HCT116 (cell line): ENCODE measurements around the gene RPS6KA1. TPM values are rescaled to one million over a fixed set of nuclear protein-coding genes. Genes with fewer than 3 reads are reported as not detected.

Experiments
- ATAC-seq: fragments of 200-7000 bp; cut with Tn5 transposase; 2 replicates; pipeline ENCODE4 v1.9.1; 2020; ENCODE audit warnings: mild to moderate bottlenecking, moderate library complexity
- BruUV-seq: library from RNA; stranded (reverse); fragments of 400-500 nt; replicated peaks from 2 replicates; lab custom pipeline; 2021; lab: Mats Ljungman, UMichigan
- CTCF ChIA-PET: fragments of 300-600 bp; sonication (Branson Sonifier 250); formaldehyde crosslinking; loops from one replicate; lab custom pipeline; 2021; ENCODE audit warnings: antibody characterized with exemption; lab: Charles Lee
- POLR2A ChIA-PET: fragments of 300-600, 350-600 bp; sonication (Branson Sonifier 250); formaldehyde crosslinking; loops from one replicate; lab custom pipeline; 2021; ENCODE audit warnings: antibody characterized with exemption; lab: Charles Lee
- RAD21 ChIA-PET, 2 experiments: fragments of 300-600 bp; sonication (Branson Sonifier 250); formaldehyde crosslinking; loops; one replicate each; lab custom pipeline; 2023; ENCODE audit warnings: low total read pairs in 2 of 2; ENCODE audit not compliant: uncharacterized antibody in 2 of 2, unreplicated experiment in 2 of 2, low non-redundant PET in 1 of 2; lab: Charles Lee
- DNase-seq: peaks from one replicate; pipeline ENCODE4 v3.0.0-alpha.2; 2010; ENCODE audit warnings: low read depth, low spot score
- H2AFZ ChIP-seq: fragments of 200-600 bp; shearing (Covaris generic), sonication (generic); 2 replicates; pipeline ENCODE4 v1.6.1; 2017; ENCODE audit warnings: low read depth, mixed run types, mixed read lengths, antibody characterized with exemption, low read length; ENCODE audit not compliant: poor library complexity, severe bottlenecking
- H3K27ac ChIP-seq: 2 replicates; pipeline ENCODE4 v1.5.1; 2012; ENCODE audit warnings: low read depth, low read length
- H3K27me3 ChIP-seq: fragments of 200-600 bp; sonication (generic); 2 replicates; pipeline ENCODE4 v1.6.1; 2016; ENCODE audit warnings: mixed run types, low read length, mixed read lengths; ENCODE audit not compliant: insufficient read depth
- H3K36me3 ChIP-seq, 2 experiments: fragments of 200-500 bp in 1 of 2; fragments of 200-600 bp in 1 of 2; sonication (Bioruptor generic) in 1 of 2; sonication (generic) in 1 of 2; 2 replicates each; pipeline versions ENCODE4 v1.5.1 to v1.6.1; 2014 to 2016; ENCODE audit warnings: low read length in 2 of 2, inconsistent platforms in 1 of 2, mixed read lengths in 1 of 2, mixed run types in 1 of 2; ENCODE audit not compliant: insufficient read depth in 2 of 2, control insufficient read depth in 1 of 2
- H3K4me1 ChIP-seq, 2 experiments: fragments of 200-600 bp in 1 of 2; sonication (generic) in 1 of 2; 2 replicates each; pipeline versions ENCODE4 v1.5.1 to v1.6.1; 2012 to 2017; ENCODE audit warnings: low read length in 2 of 2, inconsistent platforms in 1 of 2, mild to moderate bottlenecking in 1 of 2, mixed read lengths in 1 of 2, mixed run types in 1 of 2, moderate library complexity in 1 of 2; ENCODE audit not compliant: insufficient read depth in 2 of 2, control insufficient read depth in 1 of 2
- H3K4me2 ChIP-seq: fragments of 200-600 bp; sonication (generic); 2 replicates; pipeline ENCODE4 v1.6.1; 2017; ENCODE audit warnings: mixed run types, low read length, mixed read lengths
- H3K4me3 ChIP-seq, 2 experiments: fragments of 200-600 bp in 1 of 2; sonication (generic) in 1 of 2; replicated peaks in 1 of 2; 2 replicates each; pipeline ENCODE4 v1.5.1; 2011 to 2016; ENCODE audit warnings: low read length in 2 of 2, control low read depth in 1 of 2, low read depth in 1 of 2, mild to moderate bottlenecking in 1 of 2, mixed read lengths in 1 of 2, mixed run types in 1 of 2
- H3K79me2 ChIP-seq: fragments of 200-600 bp; sonication (generic); 2 replicates; pipeline ENCODE4 v1.6.1; 2017; ENCODE audit warnings: mild to moderate bottlenecking, mixed run types, low read length, moderate library complexity, mixed read lengths; ENCODE audit not compliant: insufficient read depth
- H3K9ac ChIP-seq: fragments of 200-600 bp; sonication (generic); 2 replicates; pipeline ENCODE4 v1.6.1; 2016; ENCODE audit warnings: low read length, mixed read lengths
- H3K9me2 ChIP-seq: fragments of 200-600 bp; sonication (generic), shearing (Covaris generic); 2 replicates; pipeline ENCODE4 v1.6.1; 2017; ENCODE audit warnings: mixed run types, mild to moderate bottlenecking, moderate library complexity; ENCODE audit not compliant: insufficient read depth
- H3K9me3 ChIP-seq, 2 experiments: fragments of 200-500 bp in 1 of 2; fragments of 200-600 bp in 1 of 2; sonication (Bioruptor generic) in 1 of 2; sonication (generic) in 1 of 2; 2 replicates each; pipeline ENCODE4 v1.6.1; 2014 to 2017; ENCODE audit warnings: low read length in 2 of 2, mixed read lengths in 2 of 2, inconsistent platforms in 1 of 2, low read depth in 1 of 2, mild to moderate bottlenecking in 1 of 2, mixed run types in 1 of 2, moderate library complexity in 1 of 2; ENCODE audit not compliant: control insufficient read depth in 1 of 2, insufficient read depth in 1 of 2
- H4K20me1 ChIP-seq: fragments of 200-600 bp; sonication (generic), shearing (Covaris generic); 2 replicates; pipeline ENCODE4 v1.6.1; 2017; ENCODE audit warnings: mixed run types, mild to moderate bottlenecking, moderate library complexity; ENCODE audit not compliant: insufficient read depth
- ATF3 ChIP-seq: IDR thresholded peaks from 2 replicates; pipeline ENCODE4 v1.6.1; 2012
- CEBPB ChIP-seq: IDR thresholded peaks from 2 replicates; pipeline ENCODE4 v1.6.1; 2012; ENCODE audit warnings: low read depth
- CTCF ChIP-seq, 3 experiments: fragments of 200-600 bp in 1 of 3; sonication (generic) in 1 of 3; IDR thresholded peaks in 2 of 3; conservative IDR thresholded peaks in 1 of 3; 2 replicates each; pipeline ENCODE4 v1.5.1; 2012 to 2017; ENCODE audit warnings: low read depth in 2 of 3, low read length in 2 of 3, antibody characterized with exemption in 1 of 3, borderline replicate concordance in 1 of 3, control low read depth in 1 of 3, mild to moderate bottlenecking in 1 of 3, mixed read lengths in 1 of 3, mixed run types in 1 of 3, moderate library complexity in 1 of 3; ENCODE audit not compliant: insufficient read depth in 1 of 3
- ELF1 ChIP-seq: IDR thresholded peaks from 2 replicates; pipeline ENCODE4 v1.6.1; 2012; ENCODE audit warnings: low read depth, borderline replicate concordance
- EZH2 ChIP-seq: fragments of 200-600 bp; sonication (generic); IDR thresholded peaks from 2 replicates; pipeline ENCODE4 v1.6.1; 2017; ENCODE audit warnings: antibody characterized with exemption, mixed run types
- EZH2phosphoT487 ChIP-seq: fragments of 200-600 bp; IDR thresholded peaks from 2 replicates; pipeline ENCODE4 v1.6.1; 2018; ENCODE audit warnings: antibody characterized with exemption, borderline replicate concordance
- MAX ChIP-seq: IDR thresholded peaks from 2 replicates; pipeline ENCODE4 v1.6.1; 2012
- SIN3A ChIP-seq: IDR thresholded peaks from 2 replicates; pipeline ENCODE4 v1.6.1; 2012; ENCODE audit warnings: low read depth
- SP1 ChIP-seq: IDR thresholded peaks from 2 replicates; pipeline ENCODE4 v1.6.1; 2012; ENCODE audit warnings: low read depth
- TCF7L2 ChIP-seq: IDR thresholded peaks from 2 replicates; pipeline ENCODE4 v1.7.0; 2011; ENCODE audit warnings: borderline replicate concordance, inconsistent platforms; ENCODE audit not compliant: insufficient read depth, insufficient read length; ENCODE audit errors: extremely low read depth
- YY1 ChIP-seq: IDR thresholded peaks from 2 replicates; pipeline ENCODE4 v1.6.1; 2011; ENCODE audit warnings: low read length, low read depth, moderate library complexity, mild to moderate bottlenecking; ENCODE audit not compliant: insufficient replicate concordance; ENCODE audit errors: extremely low read depth
- ZFX ChIP-seq: fragments of 450-650 bp; IDR thresholded peaks from 2 replicates; pipeline ENCODE4 v1.6.1; 2017
- ZNF274 ChIP-seq: fragments of 200-500 bp; sonication (Bioruptor generic); IDR thresholded peaks from 2 replicates; pipeline ENCODE4 v1.6.1; 2014; ENCODE audit warnings: mild to moderate bottlenecking, low read depth, low read length, inconsistent platforms
- intact Hi-C: fragments of 100-400 bp; cut with micrococcal nuclease; formaldehyde crosslinking; loops from 2 replicates; pipeline ENCODE4 v1.10.0; 2022
- total RNA-seq: library from RNA; stranded (reverse); gene quantifications from one replicate; pipeline ENCODE4 v1.2.1, GENCODE V29; 2021; ENCODE audit not compliant: unreplicated experiment

Gene RPS6KA1
- total RNA-seq, 1 experiment from 2014 or later = 47.0 TPM

GRCh38 chr1:26552720-26553119, 23.2 kb downstream of the RPS6KA1 start:
- ChIA-PET CTCF (no interaction called here), POLR2A (no interaction called here), RAD21 (no interaction called here)
- ATAC-seq (no peak), DNase-seq (no peak)
- no peak overlapping the region for H3K9ac ChIP-seq
- no peak overlapping the region for H3K4me2 ChIP-seq
- intact Hi-C loops = no loop called here
- H3K9me3 ChIP-seq = no peaks in the 10 kb centered on the region
- no peaks in the 10 kb centered on the region for H3K4me1 ChIP-seq
- no peaks in the 10 kb centered on the region for H3K27me3 ChIP-seq
- H3K4me3 ChIP-seq = no peak overlapping the region
- H3K36me3 ChIP-seq = peaks cover 14 to 16% of the 10 kb centered on the region in 2 experiments; a peak in 3 of 4 replicates
- no peak overlapping the region for H3K27ac ChIP-seq
- no peak for TF ChIP-seq EZH2
- no peak for TF ChIP-seq EZH2phosphoT487
- TF ChIP-seq YY1 = no peak
- TF ChIP-seq CTCF (IDR thresholded peaks at IDR 0.05 in 2 of 3, conservative IDR thresholded peaks at IDR 0.05 in 1 of 3; ENCODE audit: borderline replicate concordance in 1 of 3, insufficient read depth in 1 of 3, low read depth in 2 of 3, low read length in 2 of 3) = no peak
- TF ChIP-seq ZNF274 = no peak
- no peak for TF ChIP-seq ELF1
- TF ChIP-seq MAX = no peak
- TF ChIP-seq SIN3A = no peak
- TF ChIP-seq ATF3 = no peak
- no peak for TF ChIP-seq SP1
- TF ChIP-seq CEBPB = no peak
- TF ChIP-seq ZFX = no peak
- no peak for TF ChIP-seq TCF7L2
- no peaks in the 10 kb centered on the region for H3K9me2 ChIP-seq
- no TSS peak for BruUV-seq
- H2AFZ ChIP-seq = no peak overlapping the region
- H3K79me2 ChIP-seq = no peaks in the 10 kb centered on the region
- no peaks in the 10 kb centered on the region for H4K20me1 ChIP-seq
